ENCODE data around the gene TMEM240.

DNA sequence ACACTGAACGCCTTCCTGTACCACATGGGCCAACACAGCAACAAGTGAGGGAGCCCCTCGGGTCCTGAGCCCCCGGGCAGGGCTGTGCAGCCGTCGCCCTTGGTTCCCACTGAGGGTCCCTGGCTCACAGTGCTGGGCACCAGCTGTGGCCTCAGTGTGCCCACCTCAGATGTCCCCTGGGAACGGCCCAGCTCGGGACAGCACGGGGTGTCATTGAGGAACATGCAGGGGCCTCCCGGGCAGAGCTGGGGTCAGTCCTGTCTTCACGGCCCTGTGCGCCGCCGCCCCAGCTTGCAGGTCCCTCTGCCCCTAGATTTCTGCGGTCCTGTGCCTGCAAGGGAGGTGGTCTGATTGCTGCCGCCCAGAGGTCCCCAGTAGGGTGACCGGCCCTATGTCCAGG is 51.2 kb downstream of the TMEM240 start:
- no peak for TF ChIP-seq POLR2A (IDR thresholded peaks at IDR 0.05)
- TF ChIP-seq, protein P1, sequence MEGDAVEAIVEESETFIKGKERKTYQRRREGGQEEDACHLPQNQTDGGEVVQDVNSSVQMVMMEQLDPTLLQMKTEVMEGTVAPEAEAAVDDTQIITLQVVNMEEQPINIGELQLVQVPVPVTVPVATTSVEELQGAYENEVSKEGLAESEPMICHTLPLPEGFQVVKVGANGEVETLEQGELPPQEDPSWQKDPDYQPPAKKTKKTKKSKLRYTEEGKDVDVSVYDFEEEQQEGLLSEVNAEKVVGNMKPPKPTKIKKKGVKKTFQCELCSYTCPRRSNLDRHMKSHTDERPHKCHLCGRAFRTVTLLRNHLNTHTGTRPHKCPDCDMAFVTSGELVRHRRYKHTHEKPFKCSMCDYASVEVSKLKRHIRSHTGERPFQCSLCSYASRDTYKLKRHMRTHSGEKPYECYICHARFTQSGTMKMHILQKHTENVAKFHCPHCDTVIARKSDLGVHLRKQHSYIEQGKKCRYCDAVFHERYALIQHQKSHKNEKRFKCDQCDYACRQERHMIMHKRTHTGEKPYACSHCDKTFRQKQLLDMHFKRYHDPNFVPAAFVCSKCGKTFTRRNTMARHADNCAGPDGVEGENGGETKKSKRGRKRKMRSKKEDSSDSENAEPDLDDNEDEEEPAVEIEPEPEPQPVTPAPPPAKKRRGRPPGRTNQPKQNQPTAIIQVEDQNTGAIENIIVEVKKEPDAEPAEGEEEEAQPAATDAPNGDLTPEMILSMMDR (IDR thresholded peaks at IDR 0.05): no peak
